ENCODE data around the gene THSD4.

DNA sequence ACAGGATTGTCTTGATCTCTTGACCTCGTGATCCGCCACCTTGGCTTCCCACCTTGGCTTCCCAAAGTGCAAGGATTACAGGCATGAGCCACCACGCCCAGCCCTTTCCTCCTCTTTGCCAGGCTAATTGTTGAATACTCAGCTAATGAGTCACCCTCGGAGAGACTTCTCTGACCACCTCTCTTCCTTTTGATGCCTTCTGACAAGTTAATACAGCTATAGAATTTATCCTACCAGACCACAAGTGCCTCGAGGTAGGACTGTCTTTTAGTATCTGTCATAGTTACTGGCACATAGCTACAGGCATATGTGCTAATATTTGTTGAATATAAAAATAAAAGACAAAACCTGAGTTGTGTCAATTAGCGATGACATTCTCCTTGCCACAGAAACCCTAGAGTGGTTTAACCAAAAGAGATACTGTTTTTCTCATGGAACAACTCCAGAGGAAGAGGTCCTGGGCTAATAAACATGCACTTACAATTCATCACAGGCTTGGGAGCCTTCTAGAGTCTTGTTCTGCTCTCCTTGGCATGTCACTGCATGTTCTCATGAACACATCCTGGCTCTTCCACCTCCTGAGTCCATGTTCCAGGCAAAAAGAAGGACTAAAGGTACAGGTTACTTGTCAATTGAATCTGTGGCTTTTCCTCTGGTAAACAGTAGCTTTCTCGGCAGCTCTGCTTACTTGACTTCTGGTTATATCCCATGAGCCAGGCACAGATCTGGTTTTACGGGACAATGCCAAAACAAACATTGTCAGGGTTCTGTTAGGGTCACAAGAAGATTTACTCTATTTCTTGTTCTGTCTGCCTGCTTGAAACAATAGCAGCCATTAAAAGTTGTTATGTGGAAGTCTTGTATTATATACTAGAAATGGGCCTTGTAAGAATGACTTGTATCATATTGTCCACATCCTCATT, 332.3 kb downstream of the THSD4 start:
- TF ChIP-seq, protein P1, sequence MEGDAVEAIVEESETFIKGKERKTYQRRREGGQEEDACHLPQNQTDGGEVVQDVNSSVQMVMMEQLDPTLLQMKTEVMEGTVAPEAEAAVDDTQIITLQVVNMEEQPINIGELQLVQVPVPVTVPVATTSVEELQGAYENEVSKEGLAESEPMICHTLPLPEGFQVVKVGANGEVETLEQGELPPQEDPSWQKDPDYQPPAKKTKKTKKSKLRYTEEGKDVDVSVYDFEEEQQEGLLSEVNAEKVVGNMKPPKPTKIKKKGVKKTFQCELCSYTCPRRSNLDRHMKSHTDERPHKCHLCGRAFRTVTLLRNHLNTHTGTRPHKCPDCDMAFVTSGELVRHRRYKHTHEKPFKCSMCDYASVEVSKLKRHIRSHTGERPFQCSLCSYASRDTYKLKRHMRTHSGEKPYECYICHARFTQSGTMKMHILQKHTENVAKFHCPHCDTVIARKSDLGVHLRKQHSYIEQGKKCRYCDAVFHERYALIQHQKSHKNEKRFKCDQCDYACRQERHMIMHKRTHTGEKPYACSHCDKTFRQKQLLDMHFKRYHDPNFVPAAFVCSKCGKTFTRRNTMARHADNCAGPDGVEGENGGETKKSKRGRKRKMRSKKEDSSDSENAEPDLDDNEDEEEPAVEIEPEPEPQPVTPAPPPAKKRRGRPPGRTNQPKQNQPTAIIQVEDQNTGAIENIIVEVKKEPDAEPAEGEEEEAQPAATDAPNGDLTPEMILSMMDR (conservative IDR thresholded peaks at IDR 0.05 in 1 of 2, IDR thresholded peaks at IDR 0.05 in 1 of 2; ENCODE audit: low read depth in 1 of 2, low read length in 2 of 2), result no peak
- no peak for TF ChIP-seq EZH2 (IDR thresholded peaks at IDR 0.05; ENCODE audit: low read length, missing control alignments)

All from fibroblast of lung (primary cell).